Esophagus squamous epithelium (tissue), 4 donors: Measurements from ENCODE around the gene ABHD11.
"Not testable (repeated sequence)": the region's sequence is repeated elsewhere in the genome, so short reads cannot be mapped to it uniquely, and the experiment has no call there.

Source experiments
- POLR2A ChIP-seq, 4 donors: fragments of 450-650 bp; IDR thresholded peaks; one replicate each; pipeline ENCODE4 v1.6.1; 2017; ENCODE audit warnings: antibody characterized with exemption in 4 of 4, mild to moderate bottlenecking in 4 of 4, moderate library complexity in 3 of 4
- TF ChIP-seq, protein P1 (sequence below), 6 experiments: fragments of 450-650 bp in 4 of 6; fragments of 200-600 bp in 2 of 6; sonication (generic) in 2 of 6; IDR thresholded peaks; one replicate each; pipeline ENCODE4 v1.5.1; 2016 to 2019; ENCODE audit warnings: antibody characterized with exemption in 6 of 6, mild to moderate bottlenecking in 4 of 6, moderate library complexity in 4 of 6

- not testable (repeated sequence) for TF ChIP-seq POLR2A (IDR thresholded peaks at IDR 0.05)
- TF ChIP-seq, protein P1, sequence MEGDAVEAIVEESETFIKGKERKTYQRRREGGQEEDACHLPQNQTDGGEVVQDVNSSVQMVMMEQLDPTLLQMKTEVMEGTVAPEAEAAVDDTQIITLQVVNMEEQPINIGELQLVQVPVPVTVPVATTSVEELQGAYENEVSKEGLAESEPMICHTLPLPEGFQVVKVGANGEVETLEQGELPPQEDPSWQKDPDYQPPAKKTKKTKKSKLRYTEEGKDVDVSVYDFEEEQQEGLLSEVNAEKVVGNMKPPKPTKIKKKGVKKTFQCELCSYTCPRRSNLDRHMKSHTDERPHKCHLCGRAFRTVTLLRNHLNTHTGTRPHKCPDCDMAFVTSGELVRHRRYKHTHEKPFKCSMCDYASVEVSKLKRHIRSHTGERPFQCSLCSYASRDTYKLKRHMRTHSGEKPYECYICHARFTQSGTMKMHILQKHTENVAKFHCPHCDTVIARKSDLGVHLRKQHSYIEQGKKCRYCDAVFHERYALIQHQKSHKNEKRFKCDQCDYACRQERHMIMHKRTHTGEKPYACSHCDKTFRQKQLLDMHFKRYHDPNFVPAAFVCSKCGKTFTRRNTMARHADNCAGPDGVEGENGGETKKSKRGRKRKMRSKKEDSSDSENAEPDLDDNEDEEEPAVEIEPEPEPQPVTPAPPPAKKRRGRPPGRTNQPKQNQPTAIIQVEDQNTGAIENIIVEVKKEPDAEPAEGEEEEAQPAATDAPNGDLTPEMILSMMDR (IDR thresholded peaks at IDR 0.05) = not testable (repeated sequence)
Observed at GRCh38 chr7:73713319-73713718, 25.3 kb downstream of the ABHD11 start.
